ENCODE measurements around the gene DROSHA.

DROSHA gene

GRCh38 chr5:31413030-31413812 lies 118.7 kb downstream of the DROSHA start:
- TF ChIP-seq CTCF (IDR thresholded peaks at IDR 0.05), result no peak

GRCh38 chr5:31412324-31412723 lies 119.6 kb downstream of the DROSHA start:
- no peak for TF ChIP-seq CTCF (IDR thresholded peaks at IDR 0.05)

- TF ChIP-seq CTCF (IDR thresholded peaks at IDR 0.05), result no peak
These were observed 121.8 kb downstream of the DROSHA start for GRCh38 chr5:31410089-31410488.

GRCh38 chr5:31408814-31409213 lies 123.1 kb downstream of the DROSHA start:
- no peak for TF ChIP-seq CTCF (IDR thresholded peaks at IDR 0.05)

GRCh38 chr5:31407921-31408693 lies 123.8 kb downstream of the DROSHA start:
- no peak for TF ChIP-seq CTCF (IDR thresholded peaks at IDR 0.05)

- no peak for TF ChIP-seq CTCF (IDR thresholded peaks at IDR 0.05)
These were observed 127.6 kb downstream of the DROSHA start for GRCh38 chr5:31404325-31404724.

- no peak for TF ChIP-seq CTCF (IDR thresholded peaks at IDR 0.05)
These were observed 130.2 kb downstream of the DROSHA start for GRCh38 chr5:31401691-31402090.

Measured in LNCAP (cell line).